Measurements from ENCODE around the gene STOML2. TPM values are rescaled to one million over a fixed set of nuclear protein-coding genes. Genes with fewer than 3 reads are reported as not detected.

Gene STOML2
- total RNA-seq, 2 experiments from 2014 or later, result 208 to 211 TPM

- Mint-ChIP-seq H3K9me3 (no peaks in the 10 kb centered on the region), H3K4me1 (ENCODE audit: low read depth) (peaks cover 23% of the 10 kb centered on the region), H3K4me3 (peak within 1 kb of the TSS; percentile 85), H3K36me3 (ENCODE audit: low read depth) (peaks cover 33% of the 10 kb centered on the region), H3K27ac (peak within 1 kb of the TSS; percentile 93), H3K27me3 (no peaks in the 10 kb centered on the region)
- intact Hi-C loops (cut with micrococcal nuclease), result loop anchor here (1.0 kb wide), 1 partner anchor 197 kb away; no protein-coding TSS in a partner anchor
- ATAC-seq (peak; percentile 92), DNase-seq (peak; percentile 93)
- POLR2A ChIA-PET, result interaction anchor here (0.6 to 7.8 kb wide), 12 partner anchors 10 to 202 kb away, joined by 3 to 101 read pairs (median 4); partner anchors contain the start of genes FANCG and VCP
- TF ChIP-seq CTCF (IDR thresholded peaks at IDR 0.05), result peak; percentile 95
- CTCF ChIA-PET, result interaction anchor here (0.7 to 6.5 kb wide), 19 partner anchors 9 to 375 kb away, joined by 3 to 83 read pairs (median 4); partner anchors contain the start of genes ATOSB, FANCG and VCP
These were observed 6.7 kb downstream of the STOML2 start, which contains the start of gene PIGO for GRCh38 chr9:35096035-35096849. Gene PIGO, minus strand, starts transcription at chr9:35096591. Its CDS starts 1,026 bp downstream, at chr9:35095565.

- no peaks in the 10 kb centered on the region for H3K9me3 Mint-ChIP-seq
- H3K27ac Mint-ChIP-seq, result no peak overlapping the region
- no peak for TF ChIP-seq CTCF (IDR thresholded peaks at IDR 0.05)
- H3K27me3 Mint-ChIP-seq, result no peaks in the 10 kb centered on the region
- DNase-seq (no peak), ATAC-seq (no peak)
- peaks cover 21% of the 10 kb centered on the region for H3K36me3 Mint-ChIP-seq (ENCODE audit: low read depth)
- ChIA-PET CTCF (interaction anchor here (1.0 to 1.6 kb wide), 2 partner anchors 18 to 192 kb away, joined by 3 to 4 read pairs; no protein-coding TSS in a partner anchor), POLR2A (interaction anchor here (0.9 to 7.8 kb wide), 5 partner anchors 11 to 24 kb away, joined by 3 to 101 read pairs (median 4); partner anchors contain the start of genes ATOSB, FANCG and STOML2)
- no peak overlapping the region for H3K4me3 Mint-ChIP-seq
- peaks cover 15% of the 10 kb centered on the region for H3K4me1 Mint-ChIP-seq (ENCODE audit: low read depth)
- intact Hi-C loops (cut with micrococcal nuclease), result no loop called here
These were observed 11.4 kb downstream of the STOML2 start for GRCh38 chr9:35091536-35091935.

GRCh38 chr9:35089434-35089833 is 13.5 kb downstream of the STOML2 start:
- peaks cover 22% of the 10 kb centered on the region for H3K36me3 Mint-ChIP-seq (ENCODE audit: low read depth)
- ChIA-PET CTCF (no interaction called here), POLR2A (no interaction called here)
- no peak overlapping the region for H3K4me3 Mint-ChIP-seq
- DNase-seq, result no peak
- no peak overlapping the region for H3K27ac Mint-ChIP-seq
- no peaks in the 10 kb centered on the region for H3K9me3 Mint-ChIP-seq
- TF ChIP-seq CTCF (IDR thresholded peaks at IDR 0.05), result no peak
- no peaks in the 10 kb centered on the region for H3K27me3 Mint-ChIP-seq
- peaks cover 3% of the 10 kb centered on the region for H3K4me1 Mint-ChIP-seq (ENCODE audit: low read depth)
- ATAC-seq, result no peak
- intact Hi-C loops (cut with micrococcal nuclease), result no loop called here

- Mint-ChIP-seq H3K27ac (peak overlapping the region; percentile 0), H3K27me3 (no peaks in the 10 kb centered on the region), H3K4me1 (ENCODE audit: low read depth) (peaks cover 1% of the 10 kb centered on the region), H3K4me3 (no peak overlapping the region), H3K9me3 (no peaks in the 10 kb centered on the region), H3K36me3 (ENCODE audit: low read depth) (peaks cover 6% of the 10 kb centered on the region)
- no peak for DNase-seq
- TF ChIP-seq CTCF (IDR thresholded peaks at IDR 0.05), result no peak
- no peak for ATAC-seq
- intact Hi-C loops (cut with micrococcal nuclease), result no loop called here
- CTCF ChIA-PET, result no interaction called here
- POLR2A ChIA-PET, result interaction anchor here (0.8 to 1.7 kb wide), 2 partner anchors 11 to 13 kb away, joined by 3 to 6 read pairs; partner anchors contain the start of genes PIGO and VCP
These were observed 17.9 kb downstream of the STOML2 start for GRCh38 chr9:35085078-35085477.

Measured in activated CD8-positive, alpha-beta T cell treated with anti-CD3 and anti-CD28 coated beads for 36 hours (primary cell).